H9 (cell line): ENCODE measurements around the gene TESK2. TPM values are rescaled to one million over a fixed set of nuclear protein-coding genes. Genes with fewer than 3 reads are reported as not detected.

Experiments used
- DNase-seq: peaks from one replicate; pipeline ENCODE4 v3.0.0-alpha.2; 2017
- H2AFZ ChIP-seq: one replicate; pipeline ENCODE4 v1.6.1; 2013; ENCODE audit warnings: mild to moderate bottlenecking, low read length, control low read depth, moderate library complexity
- H2AK5ac ChIP-seq: 2 replicates; pipeline ENCODE4 v1.6.1; 2013; ENCODE audit warnings: low read length, control low read depth, mixed read lengths; ENCODE audit not compliant: insufficient read length
- H2BK120ac ChIP-seq: one replicate; pipeline ENCODE4 v1.6.1; 2013; ENCODE audit warnings: low read depth, mild to moderate bottlenecking, low read length, control low read depth, inconsistent platforms; ENCODE audit not compliant: poor library complexity, severe bottlenecking
- H2BK12ac ChIP-seq: 2 replicates; pipeline ENCODE4 v1.6.1; 2013; ENCODE audit warnings: low read length, control low read depth, mixed read lengths, low read depth; ENCODE audit not compliant: insufficient read length
- H2BK15ac ChIP-seq: 2 replicates; pipeline ENCODE4 v1.6.1; 2013; ENCODE audit warnings: low read depth, low read length, control low read depth
- H2BK20ac ChIP-seq: one replicate; pipeline ENCODE4 v1.6.1; 2013; ENCODE audit warnings: low read depth, mild to moderate bottlenecking, low read length, control low read depth, inconsistent platforms; ENCODE audit not compliant: poor library complexity, severe bottlenecking
- H2BK5ac ChIP-seq: 2 replicates; pipeline ENCODE4 v1.6.1; 2013; ENCODE audit warnings: low read length, control low read depth, mixed read lengths; ENCODE audit not compliant: insufficient read length
- H3K14ac ChIP-seq: 2 replicates; pipeline ENCODE4 v1.6.1; 2013; ENCODE audit warnings: low read length, control low read depth; ENCODE audit not compliant: insufficient read depth
- H3K18ac ChIP-seq: 2 replicates; pipeline ENCODE4 v1.6.1; 2013; ENCODE audit warnings: low read depth, mild to moderate bottlenecking, mixed read lengths, low read length, control low read depth; ENCODE audit not compliant: insufficient read length
- H3K23ac ChIP-seq: 2 replicates; pipeline ENCODE4 v1.6.1; 2013; ENCODE audit warnings: low read length, control low read depth, mixed read lengths, low read depth; ENCODE audit not compliant: insufficient read length
- H3K23me2 ChIP-seq: 2 replicates; pipeline ENCODE4 v1.6.1; 2013; ENCODE audit warnings: low read depth, mild to moderate bottlenecking, mixed read lengths, low read length, control low read depth; ENCODE audit not compliant: insufficient read length, poor library complexity, severe bottlenecking
- H3K27ac ChIP-seq: 2 replicates; pipeline ENCODE4 v1.5.1; 2013; ENCODE audit warnings: low read length, control low read depth, mixed read lengths, low read depth; ENCODE audit not compliant: insufficient read length
- H3K27me3 ChIP-seq: 2 replicates; pipeline ENCODE4 v1.6.1; 2013; ENCODE audit warnings: low read length, control low read depth, inconsistent platforms; ENCODE audit not compliant: insufficient read depth
- H3K4ac ChIP-seq: 2 replicates; pipeline ENCODE4 v1.6.1; 2013; ENCODE audit warnings: low read depth, mild to moderate bottlenecking, control low read depth, inconsistent platforms, low read length, moderate library complexity
- H3K4me1 ChIP-seq: 2 replicates; pipeline ENCODE4 v1.6.1; 2013; ENCODE audit warnings: low read length, control low read depth, inconsistent platforms; ENCODE audit not compliant: insufficient read depth
- H3K4me2 ChIP-seq: 2 replicates; pipeline ENCODE4 v1.6.1; 2013; ENCODE audit warnings: low read length, control low read depth, mixed read lengths; ENCODE audit not compliant: insufficient read length, insufficient read depth
- H3K56ac ChIP-seq: 2 replicates; pipeline ENCODE4 v1.6.1; 2013; ENCODE audit warnings: low read depth, mild to moderate bottlenecking, mixed read lengths, low read length, control low read depth; ENCODE audit not compliant: insufficient read length
- H3K79me1 ChIP-seq: 2 replicates; pipeline ENCODE4 v1.6.1; 2013; ENCODE audit warnings: low read depth, mild to moderate bottlenecking, moderate library complexity, low read length, control low read depth, inconsistent platforms; ENCODE audit not compliant: insufficient read depth, poor library complexity, severe bottlenecking
- H3K79me2 ChIP-seq: 2 replicates; pipeline ENCODE4 v1.6.1; 2013; ENCODE audit warnings: low read length, control low read depth, inconsistent platforms; ENCODE audit not compliant: insufficient read depth
- H3K9ac ChIP-seq: 2 replicates; pipeline ENCODE4 v1.6.1; 2013; ENCODE audit warnings: low read length, control low read depth, mixed read lengths; ENCODE audit not compliant: insufficient read length; ENCODE audit errors: extremely low read depth
- H3K9me3 ChIP-seq: one replicate; pipeline ENCODE4 v1.6.1; 2013; ENCODE audit warnings: low read depth, low read length, inconsistent platforms; ENCODE audit not compliant: control insufficient read depth
- H3T11ph ChIP-seq: one replicate; pipeline ENCODE4 v1.6.1; 2013; ENCODE audit warnings: mild to moderate bottlenecking, low read length, control low read depth, inconsistent platforms
- H4K20me1 ChIP-seq: one replicate; pipeline ENCODE4 v1.6.1; 2013; ENCODE audit not compliant: control insufficient read depth, insufficient read length, insufficient read depth
- H4K5ac ChIP-seq: 2 replicates; pipeline ENCODE4 v1.6.1; 2013; ENCODE audit warnings: low read depth, mild to moderate bottlenecking, mixed read lengths, low read length, control low read depth; ENCODE audit not compliant: insufficient read length
- H4K8ac ChIP-seq: replicated peaks from 2 replicates; pipeline ENCODE4 v1.6.1; 2013; ENCODE audit warnings: low read length, control low read depth, mixed read lengths, low read depth; ENCODE audit not compliant: insufficient read length
- H4K91ac ChIP-seq: 2 replicates; pipeline ENCODE4 v1.6.1; 2013; ENCODE audit warnings: low read depth, mild to moderate bottlenecking, moderate library complexity, mixed read lengths, low read length, control low read depth; ENCODE audit not compliant: insufficient read length
- H3K27ac Mint-ChIP-seq, 3 experiments: 2 replicates in 2 of 3; 3 replicates in 1 of 3; pipeline ENCODE4 v1.8.0; 2020 to 2021; ENCODE audit warnings: mixed read lengths in 3 of 3, mild to moderate bottlenecking in 1 of 3, moderate library complexity in 1 of 3
- H3K27me3 Mint-ChIP-seq: 2 replicates; pipeline ENCODE4 v1.8.0; 2021; ENCODE audit warnings: low read depth, mild to moderate bottlenecking, moderate library complexity, mixed read lengths
- H3K36me3 Mint-ChIP-seq, 3 experiments: 2 replicates in 2 of 3; 3 replicates in 1 of 3; pipeline ENCODE4 v1.8.0; 2020 to 2021; ENCODE audit warnings: low read depth in 3 of 3, mixed read lengths in 3 of 3; ENCODE audit not compliant: insufficient read depth in 1 of 3
- H3K4me1 Mint-ChIP-seq, 2 experiments: 2 replicates each; pipeline ENCODE4 v1.8.0; 2020; ENCODE audit warnings: mixed read lengths in 2 of 2
- H3K4me3 Mint-ChIP-seq, 2 experiments: 2 replicates in 1 of 2; 3 replicates in 1 of 2; pipeline ENCODE4 v1.8.0; 2020 to 2021; ENCODE audit warnings: mild to moderate bottlenecking in 2 of 2, mixed read lengths in 2 of 2, moderate library complexity in 1 of 2
- H3K9me3 Mint-ChIP-seq, 2 experiments: 2 replicates in 1 of 2; 3 replicates in 1 of 2; pipeline ENCODE4 v1.8.0; 2020; ENCODE audit warnings: mild to moderate bottlenecking in 2 of 2, mixed read lengths in 2 of 2, moderate library complexity in 1 of 2
- CTCF ChIP-seq: fragments of 200-600 bp; sonication (generic); conservative IDR thresholded peaks from 3 replicates; pipeline ENCODE4 v1.8.0; 2021; ENCODE audit warnings: antibody characterized with exemption, mild to moderate bottlenecking
- WGBS: extraction: QIAGEN DNeasy Blood & Tissue Kit; methylation state at CpG from one replicate; pipeline ENCODE4 v1.1.7; 2013; ENCODE audit warnings: missing lambda C conversion rate, low lambda C conversion rate, mixed read lengths; ENCODE audit not compliant: insufficient read length; ENCODE audit errors: extremely low coverage; 5-methylcytosine and 5-hydroxymethylcytosine counted together
- total RNA-seq: library from RNA; stranded (reverse); gene quantifications from 2 replicates; pipeline ENCODE4 v1.2.1, GENCODE V29; 2021

Gene TESK2
- total RNA-seq, 1 experiment from 2014 or later: 7.2 TPM

DNA sequence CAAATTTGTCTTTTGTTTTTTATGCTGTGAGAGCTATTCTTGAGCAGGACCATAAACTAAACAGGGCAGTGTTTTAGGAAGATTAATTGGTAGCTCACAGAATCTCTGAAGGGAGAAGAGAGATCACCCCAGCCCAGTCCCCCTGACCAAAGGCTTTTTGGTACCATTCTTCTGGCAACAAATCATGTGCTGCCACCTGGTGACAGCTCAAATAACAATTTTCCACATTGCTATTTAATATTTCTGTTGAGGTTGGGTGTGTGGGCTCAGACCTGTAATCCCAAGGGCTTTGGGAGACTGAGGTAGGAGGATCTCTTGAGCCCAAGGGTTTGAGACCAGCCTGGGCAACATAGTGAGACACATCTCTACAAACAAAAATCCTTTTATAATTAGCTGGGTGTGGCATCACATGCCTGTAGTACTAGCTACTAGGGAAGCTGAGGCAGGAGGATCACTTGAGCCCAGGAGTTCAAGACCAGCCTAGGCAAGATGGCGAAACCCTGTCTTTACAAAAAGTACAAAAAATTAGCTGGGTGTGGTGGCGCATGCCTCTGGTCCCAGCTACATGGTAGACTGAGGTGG, 2.2 kb upstream of the TESK2 start:
- Histone ChIP-seq H4K91ac (no peak overlapping the region), H3K9ac (no peak overlapping the region), H4K20me1 (no peaks in the 10 kb centered on the region), H3K18ac (no peak overlapping the region), H2BK5ac (no peak overlapping the region), H2AFZ (no peak overlapping the region), H3K79me1 (no peaks in the 10 kb centered on the region), H3K56ac (no peak overlapping the region), H3K4me1 (no peaks in the 10 kb centered on the region), H3K27me3 (no peaks in the 10 kb centered on the region), H2BK120ac (no peak overlapping the region), H4K5ac (no peak overlapping the region), H3K23me2 (peaks cover 10% of the 10 kb centered on the region), H3K4ac (no peak overlapping the region), H2BK20ac (no peak overlapping the region), H3T11ph (no peak overlapping the region), H3K4me2 (no peak overlapping the region), H3K79me2 (no peaks in the 10 kb centered on the region), H2BK12ac (no peak overlapping the region), H3K23ac (no peak overlapping the region), H2BK15ac (no peak overlapping the region), H4K8ac (no peak overlapping the region), H3K9me3 (no peaks in the 10 kb centered on the region), H3K27ac (no peak overlapping the region), H2AK5ac (no peak overlapping the region), H3K14ac (no peak overlapping the region)
- H3K27me3 Mint-ChIP-seq: peaks cover 3% of the 10 kb centered on the region
- H3K36me3 Mint-ChIP-seq: peaks cover 2 to 9% (median 9%) of the 10 kb centered on the region in 3 experiments; a peak in 6 of 7 replicates
- no CpG with 5 or more reads among the region's 2 CpGs for WGBS
- TF ChIP-seq CTCF: peak; percentile 73
- peak overlapping the region in 1 of 2 experiments; percentile 50; a peak in 1 of 5 replicates for H3K4me3 Mint-ChIP-seq
- peak; percentile 38 for DNase-seq
- peaks cover 5% of the 10 kb centered on the region in 2 experiments for H3K4me1 Mint-ChIP-seq
- H3K9me3 Mint-ChIP-seq: peaks cover 6 to 12% of the 10 kb centered on the region in 2 experiments; a peak in 4 of 5 replicates
- H3K27ac Mint-ChIP-seq: no peak overlapping the region
